Measurements from ENCODE around the gene COL6A1.
"Not testable (repeated sequence)": the region's sequence is repeated elsewhere in the genome, so short reads cannot be mapped to it uniquely, and the experiment has no call there.

Gene COL6A1

GRCh38 chr21:45945066-45945867 is 36.3 kb upstream of the COL6A1 start:
- no peak for DNase-seq (ENCODE audit: low spot score)

DNA sequence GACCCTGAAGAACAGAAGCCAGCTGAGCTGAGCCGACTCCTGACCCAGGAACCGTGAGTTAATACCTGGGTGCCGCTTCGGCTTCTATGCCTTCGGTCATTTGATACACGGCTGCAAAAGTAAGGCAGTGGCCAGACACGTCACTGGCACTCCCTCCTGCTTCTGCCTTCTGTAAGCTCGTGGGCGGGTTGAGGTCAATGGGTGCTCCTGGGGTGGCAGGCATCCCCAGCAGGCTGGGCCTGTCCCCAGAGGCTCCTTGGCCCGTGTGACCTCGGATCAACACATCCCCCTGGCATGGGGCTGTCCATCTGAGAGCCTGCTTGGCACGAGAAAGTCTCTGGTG is 35.7 kb upstream of the COL6A1 start:
- DNase-seq (ENCODE audit: low spot score) = no peak

DNA sequence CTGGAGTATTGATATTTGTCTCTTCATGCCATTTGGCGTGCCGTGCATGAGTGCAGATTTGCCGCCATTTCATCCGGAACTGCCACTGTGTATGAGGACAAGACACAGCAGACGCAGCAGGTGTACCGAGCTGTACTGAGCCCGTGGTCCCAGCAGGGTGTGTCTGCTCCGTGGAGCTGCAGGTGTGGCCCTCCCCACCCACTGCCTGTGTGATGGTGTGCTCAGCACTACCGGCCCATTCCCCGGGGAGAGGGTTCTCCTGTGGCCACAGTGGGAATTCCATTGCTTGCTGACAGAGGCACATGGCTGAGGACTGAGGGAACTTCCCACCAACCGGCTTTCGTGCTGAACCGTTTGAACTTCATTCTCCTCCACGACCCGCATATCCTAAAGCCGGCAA is 34.3 kb upstream of the COL6A1 start:
- no peak for DNase-seq (ENCODE audit: low spot score)

- no peak for DNase-seq (ENCODE audit: low spot score)
Observed at GRCh38 chr21:45947716-45948255, 33.8 kb upstream of the COL6A1 start.

- DNase-seq (ENCODE audit: low spot score) = no peak
Observed at GRCh38 chr21:45948576-45949141, 32.9 kb upstream of the COL6A1 start.

GRCh38 chr21:45949928-45950739 is 31.4 kb upstream of the COL6A1 start:
- no peak for DNase-seq (ENCODE audit: low spot score)

DNA sequence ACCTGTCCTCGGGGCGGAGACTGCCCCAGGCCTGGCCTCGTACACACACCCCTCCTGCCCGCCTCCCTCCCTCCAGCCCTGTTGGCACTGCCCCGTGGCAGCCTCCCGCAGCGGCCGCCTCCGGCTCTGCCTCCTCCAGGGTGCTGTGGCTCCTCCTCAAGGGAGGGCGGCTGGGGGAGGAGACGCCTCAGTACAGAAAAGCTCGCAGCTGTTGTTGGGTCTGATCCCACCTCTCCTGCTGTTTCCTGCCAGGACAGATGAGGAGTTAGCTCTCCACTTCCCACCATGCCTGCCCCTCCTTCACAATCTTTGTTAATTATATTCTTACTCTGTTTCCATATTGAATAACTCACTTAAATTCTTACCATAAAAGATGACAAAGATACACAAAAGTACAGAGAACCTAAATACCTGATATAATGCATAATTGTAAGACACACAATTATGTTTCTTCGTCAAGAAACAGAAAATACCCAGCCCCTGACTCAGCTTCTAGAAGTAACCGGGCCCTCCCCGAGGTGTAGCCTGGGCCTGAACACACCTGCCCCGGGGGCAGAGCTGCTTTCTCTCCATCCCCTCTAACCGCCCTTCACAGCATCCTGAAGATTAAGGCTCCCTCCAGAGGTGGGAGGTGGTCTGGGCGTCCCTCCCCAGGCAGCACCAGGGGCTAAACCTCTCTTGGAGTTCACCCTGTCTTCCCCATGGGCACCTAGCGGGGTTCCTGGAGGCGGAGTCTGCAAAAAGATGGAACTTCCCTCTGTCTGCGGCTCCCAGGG is 30.6 kb upstream of the COL6A1 start:
- peak; percentile 68 for DNase-seq (ENCODE audit: low spot score)

DNA sequence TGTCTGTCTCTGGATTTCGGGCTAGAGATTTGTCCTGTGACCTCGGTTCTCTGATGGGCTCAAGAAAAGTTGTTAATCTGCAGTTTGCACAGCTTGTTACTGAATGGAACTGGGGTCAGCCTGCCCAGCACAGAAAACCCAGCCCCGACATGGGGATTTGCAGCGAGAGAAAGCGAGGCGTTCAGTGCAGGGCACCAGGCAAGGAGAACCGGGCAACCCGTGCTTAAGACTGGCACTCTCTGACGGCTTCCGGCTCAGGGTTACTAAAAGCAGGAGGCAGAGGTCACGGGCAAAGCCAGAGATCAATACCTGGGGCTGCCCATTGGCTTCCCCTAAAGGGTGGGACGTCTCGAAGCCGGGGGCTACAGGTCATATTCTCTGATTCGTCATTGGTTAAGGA is 29.9 kb upstream of the COL6A1 start:
- DNase-seq (ENCODE audit: low spot score) = no peak

- DNase-seq (ENCODE audit: low spot score) = not testable (repeated sequence)
Observed at GRCh38 chr21:45952527-45952926, 29.0 kb upstream of the COL6A1 start.

DNA sequence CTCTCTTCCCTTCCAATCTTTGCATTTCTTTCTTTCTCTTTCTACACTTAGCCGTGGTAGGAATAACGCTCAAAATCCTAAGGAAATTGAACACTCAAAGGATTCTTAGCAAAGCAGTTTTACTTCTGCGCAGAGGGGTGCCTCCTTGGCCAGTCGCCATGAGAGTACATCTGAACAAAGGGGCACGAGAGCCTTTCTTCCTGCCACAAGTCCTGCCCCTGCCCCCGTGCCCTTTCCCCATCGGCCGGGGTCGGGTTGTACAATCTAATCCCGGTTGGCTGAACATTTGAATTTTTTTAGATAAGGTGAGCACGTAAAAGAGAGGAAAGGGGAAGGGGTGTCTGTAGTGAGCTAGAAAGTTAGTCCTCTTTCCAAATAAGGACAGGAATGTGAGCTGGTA is 28.6 kb upstream of the COL6A1 start:
- DNase-seq (ENCODE audit: low spot score) = no peak

- peak; percentile 63 for DNase-seq (ENCODE audit: low spot score)
Observed at GRCh38 chr21:45954261-45954660, 27.3 kb upstream of the COL6A1 start.

DNA sequence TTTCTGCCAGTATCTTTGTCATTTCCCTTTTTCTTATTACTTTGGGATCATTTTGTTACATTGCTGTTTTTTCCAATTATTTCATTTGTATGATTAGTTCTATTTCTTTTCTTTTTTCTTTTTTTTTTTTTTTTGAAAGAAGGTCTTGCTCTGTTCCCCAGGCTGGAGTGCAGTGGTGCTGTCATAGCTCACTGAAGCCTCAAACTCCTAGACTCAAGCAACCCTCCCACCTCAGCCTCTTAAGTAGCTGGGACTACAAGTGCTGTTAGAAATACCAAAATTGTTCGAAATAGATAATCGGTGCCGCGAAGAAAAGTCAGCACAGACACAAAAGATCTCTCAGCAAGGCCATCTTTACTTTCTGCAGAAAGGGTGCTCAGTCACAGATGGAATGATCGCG is 26.6 kb upstream of the COL6A1 start:
- no peak for DNase-seq (ENCODE audit: low spot score)

GRCh38 chr21:45957551-45957950 is 24.0 kb upstream of the COL6A1 start:
- DNase-seq (ENCODE audit: low spot score) = no peak

DNA sequence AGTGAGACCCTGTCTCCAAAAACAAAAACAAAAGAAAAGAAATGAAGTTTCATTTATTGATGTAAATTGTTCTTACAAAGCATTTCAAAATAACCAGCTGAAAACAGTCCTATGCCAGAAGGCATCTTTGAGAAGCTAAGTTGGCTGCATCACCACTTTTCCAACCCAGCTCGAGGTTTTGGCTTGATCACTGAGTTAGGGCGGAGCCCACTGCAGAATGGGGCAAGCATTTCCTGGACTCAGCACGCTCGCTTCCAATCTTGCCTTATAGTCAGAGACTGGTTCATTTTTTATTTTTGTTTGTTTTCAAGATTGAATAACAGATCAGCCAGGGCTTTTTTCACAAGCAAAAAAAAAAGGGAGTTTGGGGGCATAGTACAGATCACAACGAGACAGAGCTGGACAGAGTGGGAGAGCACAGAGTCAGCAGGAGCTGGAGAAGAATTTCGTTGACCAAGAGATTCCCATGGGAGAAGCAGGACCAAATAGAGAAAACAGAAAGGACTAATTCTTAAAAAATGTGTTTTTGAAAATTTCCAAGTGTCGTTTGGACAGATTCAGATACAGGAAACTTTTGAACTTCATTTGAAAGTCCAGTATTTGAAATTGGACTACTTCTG is 23.5 kb upstream of the COL6A1 start:
- DNase-seq (ENCODE audit: low spot score) = peak; percentile 74

DNA sequence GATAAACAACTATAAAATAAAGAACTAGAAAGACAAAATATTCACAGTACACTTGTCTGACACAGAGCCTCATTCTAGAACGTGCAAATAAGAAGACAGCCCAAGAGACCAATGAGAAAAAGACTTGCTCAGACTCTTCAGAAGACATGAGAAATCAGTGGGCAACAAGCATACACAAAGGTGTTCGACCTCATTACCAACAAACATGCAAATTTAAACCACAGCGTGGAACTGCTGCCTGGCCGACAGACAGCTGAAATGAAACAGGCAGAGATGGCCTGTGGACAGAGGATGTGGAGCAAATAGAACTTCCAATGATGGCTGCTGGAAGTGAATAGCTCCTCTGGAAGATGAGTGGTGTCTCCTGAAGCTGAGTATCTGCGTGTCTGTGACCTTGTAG is 22.4 kb upstream of the COL6A1 start:
- DNase-seq (ENCODE audit: low spot score) = no peak

DNA sequence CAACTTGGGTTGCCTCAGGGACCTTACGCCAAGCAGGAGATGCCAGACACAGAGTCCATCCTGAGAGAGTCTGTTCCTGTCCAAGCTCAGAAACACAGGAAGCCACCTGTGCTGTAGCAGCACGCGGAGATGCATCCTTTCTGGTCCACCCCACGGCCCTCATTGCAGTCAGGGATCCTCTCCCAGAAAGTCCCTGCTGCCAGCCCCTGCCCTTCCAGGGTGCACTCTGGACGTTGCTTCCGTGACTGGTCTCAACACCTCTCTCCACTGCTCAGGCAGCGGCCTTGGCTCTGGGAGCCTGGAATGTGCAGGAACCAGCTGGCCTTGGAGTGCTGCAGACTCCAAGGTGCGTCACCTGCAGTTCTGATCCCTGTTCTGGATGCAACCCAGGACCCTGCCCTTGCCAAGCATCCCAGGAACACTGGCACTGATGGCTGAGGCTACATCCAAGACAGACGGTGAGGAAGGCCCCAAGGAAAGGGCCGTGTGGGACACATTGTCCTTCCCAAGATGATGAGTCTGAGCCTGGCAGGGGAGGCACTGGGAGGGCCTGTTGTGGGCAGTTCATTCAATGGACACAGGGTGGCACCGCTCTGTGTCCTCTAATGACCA is 21.7 kb upstream of the COL6A1 start:
- DNase-seq (ENCODE audit: low spot score) = no peak

DNA sequence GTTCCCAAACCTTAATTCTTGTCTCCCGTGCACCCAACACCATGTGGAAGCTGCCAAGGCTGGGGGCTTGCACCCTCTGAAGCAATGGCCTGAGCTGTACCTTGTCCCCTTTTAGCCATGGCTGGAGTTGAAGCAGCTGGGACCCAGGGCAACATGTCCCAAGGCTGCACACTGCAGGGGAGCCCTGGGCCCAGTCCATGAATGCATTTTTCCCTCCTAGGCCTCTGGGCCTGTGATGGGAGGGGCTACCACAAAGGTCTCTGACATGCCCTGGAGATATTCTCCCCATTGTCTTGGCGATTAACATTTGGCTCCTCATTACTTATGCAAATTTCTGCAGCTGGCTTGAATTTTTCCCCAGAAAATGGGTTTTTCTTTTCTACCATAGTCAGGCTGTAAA is 20.2 kb upstream of the COL6A1 start:
- not testable (repeated sequence) for DNase-seq (ENCODE audit: low spot score)

- DNase-seq (ENCODE audit: low spot score) = no peak
Observed at GRCh38 chr21:45962531-45963231, 18.9 kb upstream of the COL6A1 start.

DNA sequence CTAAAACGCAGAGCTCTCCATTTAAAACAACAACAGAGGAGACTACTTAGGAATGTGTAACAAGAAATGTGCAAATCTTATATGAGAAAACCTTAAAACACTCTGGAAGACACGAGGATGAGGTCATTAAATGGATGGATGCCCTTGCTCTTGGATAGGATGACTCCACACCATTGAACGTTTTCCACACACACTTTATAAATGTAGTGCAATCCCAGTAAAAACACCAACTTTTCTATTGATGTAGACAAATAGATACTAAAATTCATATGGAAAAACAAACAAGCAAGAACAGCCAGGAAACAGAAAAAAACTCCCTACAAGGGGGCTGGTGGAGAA is 18.4 kb upstream of the COL6A1 start:
- DNase-seq (ENCODE audit: low spot score) = no peak

DNA sequence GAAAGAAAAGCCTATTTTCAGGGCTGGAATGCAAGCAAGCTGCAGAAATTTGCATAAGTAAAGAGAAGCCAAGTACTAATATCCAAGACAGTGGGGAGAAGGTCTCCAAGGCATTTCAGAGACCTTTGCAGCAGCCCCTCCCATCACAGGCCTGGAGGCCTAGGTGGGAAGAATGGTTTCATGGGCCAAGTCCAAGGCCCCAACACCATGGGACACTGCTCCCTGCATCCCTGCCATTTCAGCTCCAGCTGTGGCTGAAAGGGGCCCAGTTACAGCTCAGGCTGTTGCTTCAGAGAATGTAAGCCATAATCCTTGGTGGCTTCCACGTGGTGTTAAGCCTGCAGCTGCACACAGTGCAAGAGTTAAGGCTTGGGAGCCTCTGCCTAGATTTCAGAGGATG is 16.9 kb upstream of the COL6A1 start:
- DNase-seq (ENCODE audit: low spot score) = no peak

Measured in AG08396 (cell line).